Forelimb muscle (tissue), 1 donor: ENCODE measurements around the gene ABCG1. TPM values are rescaled to one million over a fixed set of nuclear protein-coding genes. Genes with fewer than 3 reads are reported as not detected.

Experiments
- DNase-seq: peaks from one replicate; pipeline ENCODE4 v3.0.0-alpha.2; 2013; ENCODE audit warnings: low read depth
- polyA plus RNA-seq: library from polyadenylated mRNA; unstranded; fragments of 120-200 nt; gene quantifications from one replicate; pipeline ENCODE4 v1.2.1, GENCODE V29; 2013; ENCODE audit not compliant: insufficient read length

ABCG1 gene
- polyA plus RNA-seq, 1 donor: 6.7 TPM

DNA sequence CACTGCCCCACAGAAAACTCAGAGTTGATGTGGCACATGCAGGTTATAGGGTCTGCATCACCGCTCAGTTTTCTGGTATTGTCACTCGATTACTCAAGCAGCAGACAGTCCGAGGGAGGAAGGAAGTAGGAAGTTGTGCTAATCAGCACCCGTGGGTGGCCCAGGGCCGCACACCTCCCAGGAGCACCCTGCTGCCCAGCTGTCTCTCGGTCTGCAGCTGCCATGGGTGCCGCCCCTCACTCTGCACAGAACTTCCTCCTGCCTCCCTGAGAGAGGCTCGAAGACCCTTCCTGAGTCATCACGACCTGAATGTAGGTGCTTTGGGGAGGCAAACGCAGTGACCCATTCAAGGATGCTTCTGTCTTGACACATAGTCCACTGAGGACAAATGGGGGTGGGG, 100.4 kb downstream of the ABCG1 start:
- no peak for DNase-seq

DNA sequence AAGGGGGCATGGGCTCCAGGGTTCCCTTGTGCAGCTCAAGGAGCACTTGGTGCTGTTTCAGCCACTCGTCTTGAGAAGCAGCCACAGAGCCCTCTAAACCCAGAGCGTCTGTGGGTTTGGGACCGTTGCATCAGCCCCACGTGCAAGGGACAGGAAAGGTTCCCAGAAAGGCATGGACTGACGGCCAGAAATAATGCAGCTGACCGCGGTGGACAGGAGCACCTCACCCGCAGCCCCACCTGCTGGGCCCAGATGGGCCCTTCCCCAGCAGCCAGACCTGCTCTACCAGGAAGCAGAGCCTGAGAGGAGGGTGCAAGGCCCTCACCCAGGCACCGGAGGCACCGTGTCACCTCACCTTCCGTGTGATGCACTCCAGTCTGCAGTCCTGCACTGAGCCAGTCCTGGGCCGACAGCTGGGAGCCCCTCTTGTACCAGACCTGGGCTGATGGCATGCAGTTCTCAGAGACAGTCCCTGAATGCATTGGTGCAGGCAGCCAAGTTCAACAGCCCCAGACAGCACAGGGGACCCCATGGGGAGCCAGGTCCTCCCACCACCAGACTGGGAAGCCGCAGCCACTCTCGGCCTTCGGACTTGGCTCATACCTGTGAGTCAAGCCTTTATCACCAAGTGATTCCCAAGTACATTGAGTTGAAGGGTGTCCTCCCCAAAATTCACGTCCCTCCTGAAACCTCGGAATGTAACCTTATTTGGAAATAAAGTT, 101.1 kb downstream of the ABCG1 start:
- DNase-seq: no peak

DNA sequence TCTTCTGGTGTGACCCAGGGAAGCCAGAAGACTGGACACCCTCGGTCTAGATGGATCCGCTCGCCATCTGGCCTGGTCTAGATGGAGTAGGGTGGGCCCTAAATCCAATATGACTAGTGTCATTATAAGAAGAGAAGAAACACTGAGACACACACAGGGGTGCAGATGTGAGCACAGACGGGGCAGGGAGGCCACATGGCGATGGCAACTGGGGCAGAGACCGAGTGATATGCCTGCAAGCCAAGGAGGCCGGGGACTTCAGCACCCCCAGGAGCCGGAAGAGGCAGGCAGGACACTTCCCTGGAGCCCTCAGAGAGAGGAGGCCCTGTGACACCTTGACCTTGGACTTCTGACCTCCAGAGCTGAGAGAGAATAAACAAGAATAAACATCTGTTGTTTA, 101.9 kb downstream of the ABCG1 start:
- no peak for DNase-seq

DNA sequence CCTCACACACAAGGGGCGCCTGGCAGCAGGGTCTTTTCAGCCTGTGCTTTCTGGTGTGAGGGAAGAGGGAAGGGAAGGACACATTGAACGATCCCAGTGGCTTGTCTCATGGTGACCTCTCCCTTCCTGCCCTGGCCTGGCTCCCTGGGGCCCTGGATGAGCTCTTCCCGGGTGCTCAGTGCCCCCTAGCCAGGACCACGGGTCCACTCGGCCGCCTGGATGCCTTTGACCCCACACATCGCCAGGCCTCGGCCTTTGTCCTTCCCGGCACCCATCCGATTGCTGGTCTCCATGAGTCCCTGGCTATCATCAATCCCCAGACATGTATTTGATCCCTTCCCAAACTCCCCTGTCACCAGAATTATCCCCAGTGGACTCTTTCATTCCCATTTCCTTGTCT, 102.3 kb downstream of the ABCG1 start:
- DNase-seq: no peak

DNA sequence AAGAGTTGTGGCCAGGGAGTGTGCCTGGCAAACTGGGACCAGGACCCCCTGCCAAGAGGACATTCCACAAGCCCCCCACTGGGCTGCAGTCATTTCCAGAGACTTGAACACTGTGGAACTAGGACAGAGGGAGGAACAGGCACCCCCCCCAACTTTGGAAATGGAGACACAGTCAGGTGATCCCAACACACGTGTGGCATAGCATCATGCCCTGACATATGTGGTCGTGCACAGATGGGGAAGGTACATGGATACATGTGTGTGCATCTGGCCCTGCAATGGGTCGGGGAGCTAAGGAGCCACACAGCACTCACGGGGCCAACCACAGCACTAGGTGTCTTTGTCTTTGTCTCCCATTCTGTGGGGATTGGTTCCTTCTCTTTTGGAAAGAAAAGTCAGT, 102.9 kb downstream of the ABCG1 start:
- no peak for DNase-seq

DNA sequence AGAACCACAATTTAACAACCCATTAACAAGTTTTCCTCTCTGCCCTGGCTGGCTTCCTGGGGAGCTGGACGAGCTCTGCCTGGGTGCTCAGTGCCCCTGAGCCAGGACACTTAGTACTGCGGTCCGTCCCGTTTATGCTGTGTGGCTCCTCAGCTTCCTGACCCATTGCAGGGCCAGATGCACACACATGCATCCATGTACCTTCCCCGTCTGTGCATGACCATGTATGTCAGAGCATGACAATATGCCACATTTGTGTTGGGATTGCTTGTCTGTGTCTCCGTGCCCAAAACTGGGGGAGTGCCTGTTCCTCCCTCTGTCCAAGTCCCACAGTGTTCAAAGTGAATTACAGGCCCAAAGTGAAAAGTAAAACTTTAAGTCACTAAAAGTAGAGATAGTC, 106.0 kb downstream of the ABCG1 start:
- no peak for DNase-seq

DNA sequence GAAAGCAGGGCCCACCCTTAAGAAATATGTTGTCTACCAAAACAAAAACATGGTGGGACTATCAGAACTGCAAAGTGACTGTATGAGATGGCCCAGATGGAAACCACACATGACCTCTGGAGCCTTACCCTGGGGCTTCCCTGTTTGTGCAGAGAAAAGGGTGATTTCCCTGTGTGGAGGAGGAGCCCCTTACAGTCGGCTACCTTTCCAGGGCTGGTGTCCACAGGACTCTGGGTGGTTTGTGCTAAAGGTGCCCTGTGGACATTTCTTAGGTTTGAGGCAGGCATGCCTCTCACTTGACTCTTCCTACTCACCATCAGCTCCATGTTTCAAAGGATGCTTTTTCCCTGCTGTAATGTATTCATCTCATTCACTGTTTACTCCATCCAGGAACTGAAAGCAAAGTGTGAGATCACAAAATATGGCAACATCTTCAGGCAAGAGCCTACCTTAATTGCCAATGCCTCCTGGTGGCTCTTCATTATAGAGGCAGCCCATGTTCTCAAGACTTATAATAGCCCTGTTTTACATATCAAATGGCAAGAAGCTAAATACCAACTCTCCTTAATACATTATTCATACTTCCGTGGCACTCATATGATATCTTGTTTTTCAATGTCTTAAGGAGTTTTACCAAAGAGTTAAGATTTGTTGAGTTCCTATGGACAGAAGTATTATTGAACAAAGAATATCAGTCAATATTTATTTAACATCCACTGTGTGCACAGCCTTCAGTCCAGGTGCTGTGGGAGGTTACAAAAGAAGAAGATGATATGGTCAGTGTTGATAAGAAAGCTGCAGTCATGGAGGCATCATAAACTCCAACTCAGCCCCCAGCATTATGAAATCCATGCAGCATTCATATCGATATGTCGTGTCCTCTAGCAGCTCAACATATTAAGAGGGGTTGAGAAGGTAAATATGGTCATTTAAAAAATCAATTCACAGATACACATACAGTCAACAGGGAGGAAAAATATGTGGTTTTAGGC, 111.7 kb downstream of the ABCG1 start:
- DNase-seq: no peak

DNA sequence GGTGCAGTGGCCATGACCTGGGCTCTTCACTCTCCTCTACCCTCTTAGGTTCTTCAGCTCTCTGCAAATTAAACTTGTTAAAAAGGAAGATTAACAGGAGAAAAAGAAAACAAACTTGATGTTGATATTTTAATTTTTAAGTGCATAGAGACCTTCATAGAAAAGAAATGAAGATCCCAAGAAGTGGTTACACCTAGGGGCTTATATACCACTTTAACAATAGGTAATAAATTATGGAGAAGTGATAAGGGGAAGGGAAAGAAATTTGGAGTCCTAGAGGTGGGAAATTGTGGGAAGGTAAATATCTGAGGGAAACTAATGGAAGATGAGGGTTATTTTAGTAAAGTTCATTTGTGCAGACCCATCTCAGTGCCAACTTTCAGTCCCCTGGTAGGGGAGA, 112.7 kb downstream of the ABCG1 start:
- no peak for DNase-seq

DNA sequence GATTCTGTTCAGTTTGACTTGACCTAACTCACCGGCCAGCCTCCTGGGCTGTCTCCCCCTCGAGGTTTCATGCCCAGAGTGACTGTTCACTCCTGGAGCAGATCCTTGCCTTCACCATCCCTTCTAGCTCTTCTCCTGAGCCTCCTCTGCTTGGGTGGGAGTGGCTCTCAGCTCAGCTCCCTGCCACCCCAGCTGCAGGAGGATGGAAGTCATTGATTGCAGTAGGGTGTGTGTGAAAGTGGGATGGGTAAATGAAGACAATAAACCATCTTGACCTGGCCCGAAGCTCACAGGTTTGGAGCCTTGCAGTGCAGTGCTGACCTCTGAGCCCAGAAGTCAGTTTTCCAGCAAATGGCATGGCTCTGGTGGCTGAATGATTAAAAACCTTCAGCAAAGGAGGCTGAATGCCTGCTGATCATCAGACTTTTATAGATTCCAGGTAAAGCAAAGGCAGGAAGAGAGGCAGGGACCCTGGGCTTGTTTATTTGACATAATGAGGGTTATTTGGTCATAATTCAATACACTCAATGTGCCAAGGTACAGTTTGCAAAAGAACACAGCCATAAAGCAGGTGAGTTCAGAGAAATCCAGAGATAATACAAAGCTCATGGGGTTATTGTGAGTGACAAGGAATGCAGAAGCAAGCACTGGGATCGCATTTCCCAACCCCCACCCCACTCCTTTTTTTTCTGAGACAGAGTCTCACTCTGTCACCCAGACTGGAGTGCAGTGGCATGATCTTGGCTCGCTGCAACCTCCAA, 113.8 kb downstream of the ABCG1 start:
- DNase-seq: no peak

DNA sequence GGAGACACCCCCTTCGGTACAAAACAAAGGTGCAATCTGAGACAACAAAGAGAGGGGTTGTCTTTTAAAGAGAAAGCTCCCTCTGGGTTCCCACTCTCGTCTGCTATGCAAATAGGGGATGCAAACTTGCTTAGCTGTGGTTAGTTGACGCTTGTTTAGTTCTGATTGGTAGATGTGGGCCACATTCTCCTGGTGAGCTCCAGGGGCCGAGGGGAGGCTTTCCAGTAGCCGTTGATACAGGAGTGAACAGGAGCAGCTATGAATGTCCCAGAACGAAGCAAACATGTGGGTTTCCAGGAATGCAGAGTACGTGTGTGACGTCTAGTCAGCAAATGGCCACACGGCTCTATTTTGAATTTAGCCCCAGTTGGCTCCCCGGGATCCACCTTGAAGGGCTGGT, 117.1 kb downstream of the ABCG1 start:
- no peak for DNase-seq

DNA sequence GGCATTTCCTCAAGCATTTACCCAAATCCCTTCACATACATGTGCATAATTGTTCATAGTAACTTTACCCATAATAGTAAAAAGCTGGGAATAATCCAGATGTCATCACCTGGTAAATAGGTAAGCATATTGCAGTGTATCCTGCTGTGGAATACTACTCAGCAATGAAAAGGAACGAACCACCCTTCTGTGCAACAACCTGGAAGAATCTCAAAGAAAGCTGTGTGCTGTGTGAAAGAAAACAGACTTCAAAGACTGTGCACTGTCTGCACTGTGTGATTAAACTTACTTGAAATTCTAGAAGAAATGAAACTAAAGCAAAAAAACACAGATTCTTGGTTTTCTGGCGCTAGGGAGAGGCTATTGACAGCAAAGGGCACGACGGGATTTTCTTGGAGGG, 118.3 kb downstream of the ABCG1 start:
- DNase-seq: no peak

DNA sequence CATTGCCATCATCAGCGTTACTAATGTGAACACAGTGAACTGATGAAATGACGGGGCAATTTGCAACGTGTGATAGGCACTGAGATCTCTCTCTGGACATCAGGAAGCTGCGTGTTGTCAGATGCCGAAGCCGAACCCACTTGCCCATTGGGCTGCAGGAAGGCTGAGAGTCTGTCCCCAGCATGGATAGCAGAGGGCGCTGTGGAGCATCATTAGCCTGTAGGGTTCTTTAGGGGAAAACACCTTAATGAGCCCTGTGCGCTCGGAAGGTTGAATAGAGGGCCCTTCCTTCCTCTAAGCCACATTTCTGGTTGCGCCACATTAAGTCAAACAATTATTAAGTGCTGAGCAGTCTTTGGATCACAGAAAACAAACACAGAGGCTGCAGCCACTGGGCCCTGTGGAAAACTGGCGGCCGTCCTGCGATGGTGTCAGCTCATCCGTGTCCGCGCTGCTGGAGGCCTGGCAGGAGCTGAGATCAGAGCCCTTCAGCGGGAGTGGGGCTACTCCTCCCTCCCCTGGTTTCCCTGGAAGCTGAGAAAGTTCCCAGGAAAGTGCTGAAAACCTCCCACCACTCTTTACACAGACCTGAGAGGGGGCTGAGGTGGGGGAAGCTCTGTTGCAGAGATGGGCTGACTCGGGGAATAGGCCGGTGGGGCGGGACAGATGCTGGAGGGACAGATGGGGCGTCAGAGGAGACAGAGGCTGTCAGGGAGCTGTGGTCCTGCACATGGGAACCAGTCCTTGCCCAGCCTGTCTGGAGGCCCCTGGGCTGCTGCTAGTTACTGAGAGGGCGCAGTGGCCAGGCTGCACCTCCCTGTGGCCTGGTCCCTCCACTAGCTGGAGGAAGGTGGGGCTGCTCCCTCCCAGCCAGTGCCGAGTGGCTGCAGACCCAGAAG, 119.1 kb downstream of the ABCG1 start:
- DNase-seq: no peak

DNA sequence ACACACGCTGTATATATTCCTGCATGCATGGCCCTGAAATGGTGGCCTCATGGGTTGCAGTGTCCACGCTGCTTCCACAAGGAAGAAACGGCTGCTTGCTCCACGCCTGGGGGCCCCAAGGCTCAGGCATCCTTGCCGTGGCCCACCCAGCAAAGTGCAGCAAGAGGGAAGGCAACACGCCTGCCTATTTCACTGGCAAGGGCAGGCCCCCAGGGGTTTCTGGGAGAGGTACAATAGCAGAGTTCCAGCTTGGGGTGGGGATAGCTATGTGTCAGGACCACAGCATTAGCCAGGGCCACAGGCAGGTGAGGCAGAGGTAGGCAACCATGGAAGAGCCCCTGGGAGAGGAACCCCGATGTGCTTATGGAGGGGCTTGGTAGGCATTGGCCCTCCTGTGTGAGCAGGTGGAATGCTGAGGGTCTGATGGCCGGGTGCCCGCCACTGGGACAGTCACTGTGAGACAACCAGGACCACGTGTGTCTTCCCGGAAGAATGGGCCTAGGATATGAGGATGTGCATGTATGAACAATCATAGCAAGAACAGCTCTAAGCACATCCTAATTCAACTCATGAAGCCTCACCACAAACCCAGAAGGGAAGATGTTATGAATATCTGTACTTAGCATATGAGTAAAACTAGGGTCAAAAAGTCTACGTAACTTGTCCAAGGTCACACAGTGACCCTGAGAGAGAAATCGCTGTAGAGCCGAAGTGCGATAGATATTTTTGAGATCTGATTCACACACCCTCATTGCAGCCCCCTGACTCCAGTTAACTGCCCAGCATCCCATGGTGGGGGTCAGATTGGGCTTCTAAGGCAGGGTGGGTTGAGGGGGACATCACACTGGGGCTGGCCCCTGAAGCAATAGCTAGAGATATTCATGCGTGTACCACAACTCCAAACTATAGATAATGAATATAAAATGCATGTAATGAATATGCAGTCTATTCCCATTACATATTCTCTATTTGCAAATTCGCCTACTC, 120.1 kb downstream of the ABCG1 start:
- DNase-seq: no peak

DNA sequence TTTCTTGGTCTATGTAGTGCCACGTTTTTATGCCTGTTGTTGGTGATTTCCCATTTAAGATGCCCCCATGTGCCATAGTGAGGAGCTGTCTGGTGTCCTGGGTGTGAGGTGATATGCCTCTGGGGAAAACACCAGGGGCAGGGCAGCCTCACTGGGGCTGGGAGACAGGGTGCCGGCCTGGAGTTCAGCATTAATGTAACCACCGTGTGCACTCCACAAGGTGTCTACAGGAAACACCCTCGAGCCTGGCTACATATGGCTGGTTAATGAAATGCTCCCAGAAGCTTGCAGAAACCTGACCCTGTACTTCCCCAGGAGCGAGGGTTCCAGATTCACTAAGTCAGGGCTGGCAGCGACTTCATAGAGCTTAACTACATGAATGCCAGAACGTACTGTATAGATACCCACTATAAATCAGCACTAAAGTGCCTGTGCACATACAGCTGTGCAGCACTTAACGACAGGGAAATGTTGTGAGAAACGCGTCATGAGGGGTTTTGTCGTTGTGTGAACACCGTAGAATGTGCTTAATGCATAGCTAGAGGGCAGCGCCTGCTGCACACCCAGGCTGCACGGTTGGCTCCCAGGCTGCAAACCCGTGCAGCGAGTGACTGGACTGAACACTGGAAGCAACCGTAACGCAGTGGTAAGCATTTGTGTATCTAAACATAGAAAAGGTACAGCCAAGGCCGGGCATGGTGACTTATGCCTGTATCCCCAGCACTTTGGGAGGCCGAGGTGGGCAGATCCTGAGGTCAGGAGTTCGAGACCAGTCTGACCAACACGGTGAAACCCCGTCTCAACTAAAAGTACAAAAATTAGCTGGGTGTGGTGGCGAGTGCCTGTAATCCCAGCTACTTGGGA, 121.5 kb downstream of the ABCG1 start:
- no peak for DNase-seq

DNA sequence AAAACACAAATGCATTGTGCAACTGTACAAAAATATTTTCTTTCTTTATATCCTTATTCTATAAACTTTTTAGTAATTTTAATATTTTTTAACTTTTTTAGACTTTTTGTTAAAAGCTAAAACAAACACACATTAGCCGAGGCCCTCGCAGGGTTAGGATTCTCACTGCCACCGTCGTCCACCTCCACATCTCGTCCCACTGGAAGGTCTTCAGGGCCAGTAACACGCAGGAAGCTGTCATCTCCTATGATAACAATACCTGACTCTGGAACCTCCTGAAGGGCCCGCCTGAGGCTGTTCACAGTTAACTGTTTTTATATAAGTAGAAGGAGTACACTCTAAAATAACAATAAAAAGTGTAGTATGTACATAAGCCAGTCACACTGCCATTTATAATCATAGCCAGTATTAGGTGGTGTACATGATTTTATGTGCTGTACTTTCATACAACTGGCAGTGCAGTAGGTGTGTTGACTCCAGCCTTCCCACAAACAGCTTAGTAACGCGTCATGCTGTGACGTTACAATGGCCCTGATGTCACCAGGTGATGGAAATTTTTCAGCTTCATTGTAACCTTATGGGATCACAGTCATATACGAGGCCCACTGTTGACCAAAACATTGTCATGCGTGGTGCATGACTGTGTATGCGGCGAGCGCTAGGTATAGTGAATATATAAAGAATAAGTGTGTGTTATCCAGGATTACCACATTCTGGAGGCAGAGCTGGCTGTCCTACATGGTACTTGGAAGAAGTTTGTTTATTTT, 123.0 kb downstream of the ABCG1 start:
- no peak for DNase-seq

DNA sequence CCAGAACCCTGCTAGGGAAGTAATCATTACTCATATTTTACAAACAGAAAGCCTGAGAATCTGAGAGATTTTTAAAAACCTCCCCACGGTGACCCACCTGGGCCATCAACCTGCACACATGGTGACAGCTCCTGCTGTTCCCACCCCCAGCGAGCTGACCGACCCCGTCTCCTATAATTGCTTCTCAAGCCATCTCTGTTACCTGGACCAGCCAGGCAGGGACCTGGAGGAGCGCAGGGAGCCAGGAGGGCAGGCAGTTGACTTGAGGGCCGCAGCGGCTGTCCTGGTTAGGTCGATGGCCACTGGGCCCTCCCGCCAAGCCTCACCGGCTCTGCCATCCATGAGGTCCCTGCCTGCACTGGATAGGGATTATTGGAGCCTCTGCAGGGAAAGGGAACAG, 124.2 kb downstream of the ABCG1 start:
- DNase-seq: no peak

DNA sequence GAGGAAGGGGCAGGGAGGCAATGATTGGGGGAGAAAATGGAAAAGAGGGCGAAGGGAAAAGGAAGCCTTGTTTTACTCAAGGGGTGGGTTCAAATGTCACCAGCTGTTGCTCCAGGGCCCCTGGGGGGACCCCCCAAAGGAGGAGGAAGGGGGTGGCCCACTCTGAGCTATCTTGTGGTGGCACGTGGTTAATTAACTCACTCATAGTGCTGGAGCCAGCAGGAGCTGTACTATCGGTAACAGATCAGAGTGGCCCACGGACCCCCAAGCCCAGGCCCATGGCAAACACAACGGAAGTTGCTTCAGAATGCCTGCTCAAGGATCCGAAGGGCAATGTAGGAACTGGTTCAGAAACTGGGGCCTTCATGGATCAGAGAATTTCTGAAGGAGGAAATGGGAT, 124.6 kb downstream of the ABCG1 start:
- DNase-seq: no peak

DNA sequence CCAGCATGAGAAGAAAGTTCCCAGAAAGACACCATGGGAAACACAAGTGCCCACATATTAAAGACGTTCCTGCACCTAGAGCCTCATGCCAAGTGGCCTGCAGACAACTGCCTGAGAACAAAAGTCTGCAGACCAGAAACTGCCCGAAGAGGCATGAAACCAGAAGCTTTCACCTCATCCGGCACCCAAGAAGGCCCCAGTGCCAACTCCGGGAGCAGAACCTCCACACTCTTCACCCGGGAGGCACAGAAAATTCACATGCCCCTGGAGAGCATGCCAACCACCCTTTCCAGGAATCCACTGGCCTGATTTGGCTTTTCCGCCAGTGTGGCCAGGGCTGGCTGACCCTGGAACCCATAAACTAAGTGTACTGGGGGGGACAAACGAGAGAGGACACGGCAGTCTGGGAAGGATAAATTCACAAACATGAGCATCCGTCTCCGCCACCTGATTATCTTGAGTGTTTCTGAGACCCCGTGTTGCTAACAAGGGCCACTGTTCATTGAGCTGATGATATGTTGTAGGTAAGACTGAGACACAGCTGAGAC, 125.1 kb downstream of the ABCG1 start:
- no peak for DNase-seq
